Panc1 (cell line): ENCODE measurements around the gene SMARCA5.

ENCODE experiments used
- CTCF ChIP-seq: fragments of 450-650 bp; IDR thresholded peaks from 2 replicates; pipeline ENCODE4 v1.5.1; 2017; ENCODE audit warnings: mild to moderate bottlenecking
- POLR2AphosphoS5 ChIP-seq: IDR thresholded peaks from 2 replicates; pipeline ENCODE4 v1.6.1; 2012; ENCODE audit warnings: mild to moderate bottlenecking, low read depth, low read length, moderate library complexity

GRCh38 chr4:143488687-143489086 is 24.8 kb upstream of the SMARCA5 start:
- TF ChIP-seq CTCF (no peak), POLR2AphosphoS5 (no peak)
